Activated CD8-positive, alpha-beta memory T cell treated with anti-CD3 and anti-CD28 coated beads, Interleukin-2, amount 50 U/mL, for 48 hours (primary cell): Measurements from ENCODE around the gene ANKH.

Source experiments
- DNase-seq: peaks from one replicate; pipeline ENCODE4 v3.0.0-alpha.2; 2020

Gene ANKH

GRCh38 chr5:14787801-14788579 is 83.6 kb downstream of the ANKH start:
- DNase-seq: no peak

DNA sequence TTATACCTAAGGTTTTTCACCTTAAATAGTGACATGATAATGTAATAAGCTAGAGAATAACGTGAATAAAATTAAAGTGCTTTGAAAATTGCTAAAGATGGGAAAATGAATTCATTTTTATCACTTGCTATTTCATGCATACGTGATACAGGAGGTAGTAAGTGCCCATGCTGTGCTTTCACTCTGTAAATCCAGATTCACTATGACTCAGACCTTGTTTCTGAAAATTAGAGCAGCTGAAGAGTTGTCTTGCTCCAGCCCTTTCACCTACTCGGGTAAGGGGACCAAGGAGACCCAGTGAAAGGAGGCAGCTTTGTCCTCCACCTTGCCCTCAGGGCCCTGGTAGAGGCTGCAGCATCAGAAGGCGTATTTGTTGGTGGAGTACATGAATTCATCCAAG is 87.9 kb downstream of the ANKH start:
- DNase-seq: no peak

GRCh38 chr5:14782591-14782990 is 89.0 kb downstream of the ANKH start:
- no peak for DNase-seq

- DNase-seq: no peak
Observed at GRCh38 chr5:14781106-14781505, 90.5 kb downstream of the ANKH start.

DNA sequence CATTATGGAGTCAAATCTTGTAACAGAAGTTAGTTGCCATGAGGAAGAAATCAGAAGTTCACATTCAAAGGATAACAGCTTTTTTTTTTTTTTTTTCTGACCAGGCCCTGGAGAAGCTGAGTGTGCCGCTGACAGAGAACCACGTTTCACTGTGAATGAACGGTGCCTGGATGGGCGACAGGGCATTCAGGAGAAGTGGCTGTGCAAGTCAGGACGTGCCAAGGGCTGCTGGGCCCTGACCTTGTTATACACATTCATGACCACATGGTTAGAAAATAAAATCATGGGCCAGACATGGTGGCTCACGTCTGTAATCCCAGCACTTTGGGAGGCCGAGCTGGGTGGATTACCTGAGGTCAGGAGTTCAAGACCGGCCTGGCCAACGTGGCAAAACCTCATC is 91.6 kb downstream of the ANKH start:
- no peak for DNase-seq

DNA sequence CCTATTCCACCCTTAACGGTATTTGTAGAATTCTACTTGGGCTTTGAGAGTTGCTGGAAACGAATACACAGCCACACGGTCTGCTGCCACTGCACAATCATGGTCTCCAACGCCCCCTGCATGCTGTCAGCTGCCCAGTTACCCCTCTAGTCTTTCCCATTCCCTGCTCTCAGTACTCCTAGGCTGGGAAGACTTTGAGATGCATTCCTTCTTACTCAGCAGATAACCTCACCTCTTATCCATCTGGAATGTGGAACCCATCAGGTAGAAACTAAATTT is 92.8 kb downstream of the ANKH start:
- DNase-seq: no peak

DNA sequence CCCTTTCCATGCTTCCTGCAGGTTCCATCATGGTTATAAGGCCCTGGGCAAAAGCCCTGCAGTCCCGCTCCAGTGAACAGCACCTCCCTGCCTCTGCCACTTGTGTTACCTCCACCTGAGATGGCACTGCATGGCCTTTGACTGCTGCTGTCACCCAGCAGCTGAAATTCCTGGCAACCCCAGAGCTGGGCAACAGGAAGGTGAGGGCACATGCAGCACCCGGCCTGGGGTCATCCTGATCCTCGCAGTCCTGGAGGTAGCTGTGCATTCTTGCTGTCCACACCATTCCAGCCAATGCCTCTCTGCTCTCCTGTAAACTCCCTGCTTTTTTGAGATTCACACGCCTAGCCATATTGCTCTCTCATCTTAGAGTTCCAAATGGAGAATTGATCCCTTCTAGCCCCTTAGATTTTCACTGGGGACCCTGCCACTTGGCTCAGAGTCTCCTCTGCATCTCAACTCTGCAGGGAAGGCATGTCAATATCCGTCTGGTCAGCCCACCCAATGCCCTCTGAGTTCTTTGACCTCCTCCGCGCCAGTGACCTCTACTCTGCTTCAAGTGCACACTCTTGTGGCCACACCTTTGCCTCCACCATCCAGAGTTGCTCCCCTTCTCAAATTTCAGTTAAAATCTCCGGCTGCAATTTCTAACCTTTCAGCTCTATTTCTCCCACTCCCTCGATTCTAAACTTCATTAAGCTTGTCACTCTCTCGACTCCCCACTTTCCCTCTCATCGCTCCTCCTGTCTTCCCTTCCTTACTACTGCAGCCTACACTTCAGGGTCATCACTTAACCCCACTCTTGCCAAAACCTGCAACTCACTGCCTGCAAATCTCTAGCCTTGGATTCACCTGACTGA is 93.4 kb downstream of the ANKH start:
- no peak for DNase-seq

- DNase-seq: no peak
Observed at GRCh38 chr5:14777187-14777586, 94.4 kb downstream of the ANKH start.

DNA sequence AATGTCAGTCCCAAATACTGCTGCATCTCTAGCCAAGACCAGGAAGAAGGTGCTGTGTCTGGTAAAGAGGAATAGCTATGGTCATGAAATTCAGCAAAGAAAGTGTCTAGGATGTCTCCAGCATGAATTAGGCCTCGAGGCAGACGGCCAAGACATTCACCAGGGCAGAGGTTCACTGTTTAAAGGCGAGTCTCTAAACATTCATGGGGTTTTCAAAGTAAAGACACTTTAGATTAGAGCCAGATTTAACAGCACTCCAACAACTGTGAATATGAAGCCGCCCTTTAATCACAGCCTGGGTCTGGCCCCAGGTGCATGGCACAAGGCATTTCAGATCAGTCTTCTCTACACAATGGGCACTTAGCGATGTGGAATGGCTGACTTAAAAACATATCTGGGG is 95.0 kb downstream of the ANKH start:
- DNase-seq: no peak

DNA sequence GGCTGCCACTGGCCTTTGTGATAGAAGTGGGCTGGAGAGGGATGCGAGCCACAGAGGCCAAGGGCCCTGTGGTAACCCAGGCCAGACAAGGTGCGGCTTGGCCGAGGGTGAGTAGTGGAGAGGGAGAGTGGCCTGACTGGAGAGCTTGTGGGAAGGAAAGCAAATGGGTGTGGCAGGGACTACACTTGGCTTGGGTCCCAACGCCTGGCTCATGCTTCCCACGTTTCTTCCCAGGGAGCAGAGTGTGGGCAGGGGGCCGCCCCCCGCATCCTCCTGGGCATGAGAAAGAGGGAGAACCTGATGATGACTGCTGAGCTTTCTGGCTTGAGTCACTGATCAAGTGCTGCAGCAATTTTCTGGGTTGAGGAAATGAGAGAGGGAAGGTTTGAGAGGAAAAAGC is 95.7 kb downstream of the ANKH start:
- no peak for DNase-seq

- no peak for DNase-seq
Observed at GRCh38 chr5:14773588-14773987, 98.0 kb downstream of the ANKH start.

GRCh38 chr5:14771972-14772371 is 99.6 kb downstream of the ANKH start:
- DNase-seq: no peak

DNA sequence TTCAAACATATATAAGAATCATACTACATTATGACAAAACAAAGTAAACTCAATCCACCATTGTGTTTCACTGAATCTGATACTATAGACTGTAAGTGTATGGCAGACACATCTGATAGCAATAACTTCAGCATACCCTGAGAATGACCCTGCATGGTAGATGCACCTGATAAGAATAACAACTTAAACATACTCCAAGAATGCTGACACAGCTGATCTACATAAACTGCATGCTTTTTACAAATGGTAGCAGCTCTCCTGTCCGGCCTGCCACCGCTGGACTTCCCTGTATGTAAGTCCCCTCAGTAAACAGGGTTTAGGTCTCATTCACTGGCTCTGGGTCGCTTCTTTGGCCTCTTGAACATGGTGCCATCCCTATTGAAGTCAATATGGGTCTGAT is 100.4 kb downstream of the ANKH start:
- no peak for DNase-seq

GRCh38 chr5:14768508-14769365 is 102.8 kb downstream of the ANKH start:
- DNase-seq: no peak

GRCh38 chr5:14767735-14768507 is 103.7 kb downstream of the ANKH start:
- no peak for DNase-seq

DNA sequence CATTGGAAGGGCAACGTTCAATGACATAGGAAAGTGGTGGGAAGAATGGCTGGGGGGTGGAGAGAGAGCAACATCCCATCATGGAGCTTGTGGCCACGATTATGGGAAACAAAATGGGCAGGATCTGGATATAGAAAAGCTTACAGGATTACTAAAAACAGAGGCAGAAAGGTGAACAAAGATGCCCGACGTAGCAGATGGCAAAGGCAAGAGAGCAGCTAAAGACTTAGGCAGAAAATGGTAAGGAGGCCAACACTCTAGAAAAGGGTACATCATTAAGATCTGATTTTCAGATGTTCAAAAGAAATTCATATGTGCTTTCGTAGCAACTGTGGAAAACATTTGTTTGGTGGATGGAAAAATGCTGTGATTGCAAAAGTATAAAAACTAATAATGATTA is 104.5 kb downstream of the ANKH start:
- DNase-seq: no peak

DNA sequence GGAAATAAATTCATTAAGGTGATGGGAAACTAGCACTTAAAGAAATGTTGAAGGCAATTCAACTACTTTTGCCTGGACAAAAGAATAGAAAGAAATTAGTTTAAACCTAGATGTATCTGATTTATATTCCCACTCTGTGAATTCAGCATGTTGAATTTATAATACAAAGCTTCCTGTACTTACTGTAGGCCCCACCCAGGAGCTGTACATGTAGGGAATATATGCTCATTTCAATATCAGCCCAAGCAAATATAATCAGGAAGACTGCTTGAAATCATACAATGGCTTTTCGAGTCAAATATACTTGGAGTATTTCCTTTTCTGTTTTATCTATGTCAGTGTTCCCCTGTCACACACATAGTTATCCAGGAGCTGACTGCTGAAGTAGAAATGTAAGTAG is 105.0 kb downstream of the ANKH start:
- DNase-seq: no peak

DNA sequence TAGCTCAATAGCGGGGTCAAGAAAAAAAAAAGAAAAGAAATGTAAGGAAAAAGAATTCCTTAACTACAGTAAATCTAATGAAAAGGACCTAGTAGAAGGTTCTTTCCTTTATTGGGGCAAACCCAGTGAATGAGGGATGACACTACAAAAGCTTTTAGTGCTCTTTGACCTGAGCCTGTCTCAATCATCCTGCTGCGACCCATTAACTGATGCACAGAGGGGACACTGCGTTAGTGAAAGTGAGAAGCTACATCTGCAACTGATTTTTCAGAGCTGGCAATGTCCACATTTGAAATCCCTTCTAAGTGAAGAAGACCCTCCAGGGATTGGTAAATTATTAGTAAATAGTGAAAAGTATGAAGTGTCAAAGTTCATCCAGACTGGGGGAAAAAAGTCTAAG is 106.0 kb downstream of the ANKH start:
- no peak for DNase-seq

GRCh38 chr5:14762549-14763216 is 108.9 kb downstream of the ANKH start:
- DNase-seq: no peak

DNA sequence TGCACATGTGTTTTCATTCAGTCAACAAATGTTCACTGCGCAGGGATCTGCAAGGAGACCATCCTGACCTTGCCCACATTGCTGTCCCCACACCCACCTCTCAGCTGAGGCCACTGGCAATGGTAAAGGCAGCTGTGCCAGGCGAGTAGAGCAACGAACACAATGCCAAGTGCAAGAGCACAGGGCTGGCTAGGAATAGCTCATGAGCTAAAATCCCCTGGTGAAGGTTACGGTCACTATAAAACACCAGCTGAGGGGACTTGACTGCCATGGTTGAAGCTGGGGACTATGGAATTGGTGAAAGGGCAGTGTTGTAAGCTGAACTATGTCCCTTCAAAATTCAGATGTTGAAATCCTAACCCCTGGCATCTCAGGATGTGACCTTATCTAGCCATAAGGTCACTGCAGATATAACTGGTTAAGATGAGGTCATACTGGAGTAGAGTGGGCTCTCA is 111.0 kb downstream of the ANKH start:
- no peak for DNase-seq

GRCh38 chr5:14759744-14760547 is 111.6 kb downstream of the ANKH start:
- DNase-seq: no peak
